ENCODE measurements around the gene RPL27A. TPM values are rescaled to one million over a fixed set of nuclear protein-coding genes. Genes with fewer than 3 reads are reported as not detected.

Gene RPL27A
- total RNA-seq, 1 donor from 2014 or later, result 789 TPM

- Histone ChIP-seq H3K36me3 (peaks cover 5 to 15% of the 10 kb centered on the region in 2 donors), H3K9me3 (no peaks in the 10 kb centered on the region), H3K4me3 (no peak overlapping the region), H3K4me1 (peaks cover 24 to 61% of the 10 kb centered on the region in 2 donors), H3K27me3 (no peaks in the 10 kb centered on the region), H3K27ac (peak overlapping the region in 1 of 2 donors; percentile 24)
- TF ChIP-seq, protein P1, sequence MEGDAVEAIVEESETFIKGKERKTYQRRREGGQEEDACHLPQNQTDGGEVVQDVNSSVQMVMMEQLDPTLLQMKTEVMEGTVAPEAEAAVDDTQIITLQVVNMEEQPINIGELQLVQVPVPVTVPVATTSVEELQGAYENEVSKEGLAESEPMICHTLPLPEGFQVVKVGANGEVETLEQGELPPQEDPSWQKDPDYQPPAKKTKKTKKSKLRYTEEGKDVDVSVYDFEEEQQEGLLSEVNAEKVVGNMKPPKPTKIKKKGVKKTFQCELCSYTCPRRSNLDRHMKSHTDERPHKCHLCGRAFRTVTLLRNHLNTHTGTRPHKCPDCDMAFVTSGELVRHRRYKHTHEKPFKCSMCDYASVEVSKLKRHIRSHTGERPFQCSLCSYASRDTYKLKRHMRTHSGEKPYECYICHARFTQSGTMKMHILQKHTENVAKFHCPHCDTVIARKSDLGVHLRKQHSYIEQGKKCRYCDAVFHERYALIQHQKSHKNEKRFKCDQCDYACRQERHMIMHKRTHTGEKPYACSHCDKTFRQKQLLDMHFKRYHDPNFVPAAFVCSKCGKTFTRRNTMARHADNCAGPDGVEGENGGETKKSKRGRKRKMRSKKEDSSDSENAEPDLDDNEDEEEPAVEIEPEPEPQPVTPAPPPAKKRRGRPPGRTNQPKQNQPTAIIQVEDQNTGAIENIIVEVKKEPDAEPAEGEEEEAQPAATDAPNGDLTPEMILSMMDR (IDR thresholded peaks at IDR 0.05), result no peak
- DNase-seq (ENCODE audit: low spot score in 2 of 2), result no peak
- intact Hi-C loops (cut with DNase I), result no loop called here
Observed at GRCh38 chr11:8728563-8728962, 46.0 kb downstream of the RPL27A start.

- TF ChIP-seq, protein P1 (IDR thresholded peaks at IDR 0.05), result no peak
- Histone ChIP-seq H3K9me3 (no peaks in the 10 kb centered on the region), H3K27me3 (no peaks in the 10 kb centered on the region), H3K36me3 (peaks cover 5 to 15% of the 10 kb centered on the region in 2 donors), H3K27ac (peak overlapping the region; percentile 10 to 24), H3K4me3 (no peak overlapping the region), H3K4me1 (peaks cover 24 to 64% of the 10 kb centered on the region in 2 donors)
- intact Hi-C loops (cut with DNase I), result no loop called here
- no peak for DNase-seq (ENCODE audit: low spot score in 2 of 2)
Observed at GRCh38 chr11:8729067-8729466, 46.5 kb downstream of the RPL27A start.

DNA sequence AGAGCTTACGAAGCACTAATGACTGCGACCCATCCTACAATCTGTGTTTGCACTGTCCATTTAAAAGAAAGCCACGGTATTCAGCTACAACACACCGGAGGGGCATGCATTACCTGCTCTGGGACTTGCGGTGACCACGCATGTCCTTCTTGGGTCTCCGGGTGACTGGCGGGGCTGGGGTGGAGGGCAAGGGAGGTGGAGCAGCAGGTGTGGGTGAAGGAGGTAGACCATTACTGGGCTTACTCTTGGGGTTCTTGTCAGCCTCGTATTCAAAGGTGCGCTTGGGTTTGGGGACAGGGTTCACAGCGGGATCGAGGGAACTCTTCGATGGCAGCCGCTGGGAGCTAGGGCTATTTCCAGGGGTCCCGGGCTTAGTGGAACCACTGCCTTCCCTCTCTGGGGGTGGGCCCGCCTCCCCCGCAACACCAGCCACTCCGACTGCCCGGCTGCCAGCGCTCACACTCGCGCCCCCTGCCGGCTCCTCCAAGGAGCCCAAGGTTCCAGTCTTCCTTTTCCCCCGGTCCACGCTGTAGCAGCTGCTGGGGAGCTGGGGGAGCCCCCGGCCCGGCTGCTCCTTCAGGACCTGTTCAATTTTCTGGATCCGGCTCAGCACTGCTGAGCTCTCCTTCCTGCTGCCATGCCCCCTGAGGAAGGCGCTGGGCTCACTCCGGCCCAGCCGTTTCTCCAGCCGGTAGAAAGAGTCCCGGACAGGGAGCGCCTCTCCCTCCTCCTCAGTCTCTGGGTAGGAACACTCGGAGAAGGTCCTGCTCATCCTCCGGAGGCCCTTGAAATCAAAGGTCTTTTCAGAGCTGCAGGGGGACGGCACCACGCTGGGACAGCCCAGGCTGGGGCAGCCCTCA, 47.5 kb downstream of the RPL27A start:
- no peak overlapping the region for H3K4me3 ChIP-seq
- TF ChIP-seq, protein P1 (IDR thresholded peaks at IDR 0.05), result no peak
- no peaks in the 10 kb centered on the region for H3K9me3 ChIP-seq
- peaks cover 24 to 64% of the 10 kb centered on the region in 2 donors for H3K4me1 ChIP-seq
- H3K27me3 ChIP-seq, result no peaks in the 10 kb centered on the region
- no peak for DNase-seq (ENCODE audit: low spot score in 2 of 2)
- intact Hi-C loops (cut with DNase I), result no loop called here
- H3K27ac ChIP-seq, result peak overlapping the region in 1 of 2 donors; percentile 79
- H3K36me3 ChIP-seq, result peaks cover under 1 to 9% of the 10 kb centered on the region in 2 donors

DNA sequence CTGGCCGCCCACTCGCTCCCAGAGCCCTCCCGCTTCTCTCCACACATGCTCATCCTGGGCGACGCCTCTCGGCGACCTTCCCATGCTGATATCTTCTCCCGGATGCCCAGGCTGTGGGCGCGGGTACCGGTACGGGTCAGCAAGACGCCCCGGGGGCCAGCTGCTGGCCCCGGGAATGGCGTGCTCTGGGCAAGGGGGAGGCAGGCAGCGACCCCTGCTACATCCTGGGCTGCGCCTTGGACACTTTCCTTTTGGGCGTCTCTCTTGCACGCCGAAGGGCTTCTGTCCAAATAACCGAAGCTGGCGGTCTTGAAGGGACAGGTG, 48.1 kb downstream of the RPL27A start:
- Histone ChIP-seq H3K4me1 (peaks cover 24 to 64% of the 10 kb centered on the region in 2 donors), H3K4me3 (no peak overlapping the region), H3K27me3 (no peaks in the 10 kb centered on the region), H3K27ac (peak overlapping the region; percentile 75 to 79), H3K9me3 (no peaks in the 10 kb centered on the region), H3K36me3 (peaks cover 0 to 9% of the 10 kb centered on the region in 2 donors)
- no peak for DNase-seq (ENCODE audit: low spot score in 2 of 2)
- TF ChIP-seq, protein P1 (IDR thresholded peaks at IDR 0.05), result no peak
- intact Hi-C loops (cut with DNase I), result no loop called here

GRCh38 chr11:8731647-8732323, 49.2 kb downstream of the RPL27A start:
- H3K36me3 ChIP-seq, result peaks cover 0 to 9% of the 10 kb centered on the region in 2 donors
- H3K4me1 ChIP-seq, result peaks cover 22 to 57% of the 10 kb centered on the region in 2 donors
- H3K4me3 ChIP-seq, result no peak overlapping the region
- H3K27ac ChIP-seq, result peak overlapping the region; percentile 75 to 79
- no peak for DNase-seq (ENCODE audit: low spot score in 2 of 2)
- H3K27me3 ChIP-seq, result no peaks in the 10 kb centered on the region
- TF ChIP-seq, protein P1 (IDR thresholded peaks at IDR 0.05), result no peak
- intact Hi-C loops (cut with DNase I), result loop anchor here (1.0 to 2.0 kb wide), 5 partner anchors 11 to 79 kb away; partner anchors contain the start of genes RPL27A and TRIM66
- H3K9me3 ChIP-seq, result no peaks in the 10 kb centered on the region

Measured in ascending aorta (tissue), 2 donors.